Epithelial cell of alveolus of lung (primary cell): ENCODE data around the gene TMPRSS9. TPM values are rescaled to one million over a fixed set of nuclear protein-coding genes. Genes with fewer than 3 reads are reported as not detected.

ENCODE experiments used
- total RNA-seq: library from RNA; depleted of rRNA; stranded (reverse); fragments of >200 nt; gene quantifications from 2 replicates; pipeline ENCODE4 v1.2.1, GENCODE V29; 2015

TMPRSS9 gene
- total RNA-seq: 0.26 TPM in 1 of 2 replicates, not detected in the other

GRCh38 chr19:2359992-2360685 lies at the start of gene TMPRSS9:
TSS of gene TMPRSS9 (plus strand) at chr19:2360265. CDS start at chr19:2389786, 29,521 bp downstream.

GRCh38 chr19:2328401-2329148 lies 31.5 kb upstream of the TMPRSS9 start, which contains the start of the genes LSM7 and SPPL2B:
TSS of gene LSM7 (minus strand) at chr19:2328586. CDS start at chr19:2328566, 20 bp downstream.
TSS of gene SPPL2B (plus strand) at chr19:2328684. CDS start at chr19:2328710, 26 bp downstream.

GRCh38 chr19:2427429-2428320 lies 67.6 kb downstream of the TMPRSS9 start, which contains the start of gene TIMM13:
TSS of gene TIMM13 (minus strand) at chr19:2427586. CDS start at chr19:2427533, 53 bp downstream.

Other genes with a start within 250 kb of the TMPRSS9 start
- 77.9 and 99.9 TPM in 2 replicates for gene AP3D1, start 208.7 kb upstream of the TMPRSS9 start, total RNA-seq
- 8.0 and 24.8 TPM in 2 replicates for gene DOT1L, start 196.3 kb upstream of the TMPRSS9 start, total RNA-seq
- 49.7 and 72.8 TPM in 2 replicates for gene PLEKHJ1, start 123.9 kb upstream of the TMPRSS9 start, total RNA-seq
- 42.5 and 47.8 TPM in 2 replicates for gene SF3A2, start 123.4 kb upstream of the TMPRSS9 start, total RNA-seq
- under 0.01 and 2.3 TPM in 2 replicates for gene AMH, start 110.9 kb upstream of the TMPRSS9 start, total RNA-seq
- 3.2 TPM in 1 of 2 replicates, not detected in the other for gene JSRP1, start 103.8 kb upstream of the TMPRSS9 start, total RNA-seq
- 0.13 TPM in 1 of 2 replicates, not detected in the other for gene PEAK3, start 78.1 kb upstream of the TMPRSS9 start, total RNA-seq
- gene LINGO3, start 52.1 kb upstream of the TMPRSS9 start, total RNA-seq: not detected in 2 replicates
- 135 and 247 TPM in 2 replicates for gene LSM7, start 31.7 kb upstream of the TMPRSS9 start, total RNA-seq
- gene SPPL2B, start 31.6 kb upstream of the TMPRSS9 start, total RNA-seq: 18.7 and 36.3 TPM in 2 replicates
- 56.9 and 71.1 TPM in 2 replicates for gene TIMM13, start 67.3 kb downstream of the TMPRSS9 start, total RNA-seq
- gene LMNB2, start 96.7 kb downstream of the TMPRSS9 start, total RNA-seq: 73.4 and 109 TPM in 2 replicates
- gene GADD45B, start 115.9 kb downstream of the TMPRSS9 start, total RNA-seq: 56.2 and 71.7 TPM in 2 replicates